WTC11 (cell line): ENCODE measurements around the gene XRCC5. TPM values are rescaled to one million over a fixed set of nuclear protein-coding genes. Genes with fewer than 3 reads are reported as not detected.

Source experiments
- ATAC-seq: fragments of 200-7000 bp; cut with Tn5 transposase; 2 replicates; pipeline ENCODE4 v1.10.0; 2021; ENCODE audit warnings: mild to moderate bottlenecking, moderate library complexity
- CTCF ChIA-PET: fragments of 300-600 bp; sonication (Branson Sonifier 250); formaldehyde crosslinking; loops from one replicate; lab custom pipeline; 2021; ENCODE audit warnings: antibody characterized with exemption; lab: Charles Lee
- POLR2A ChIA-PET: fragments of 350-600 bp; sonication (Branson Sonifier 250); formaldehyde crosslinking; loops from one replicate; lab custom pipeline; 2021; ENCODE audit warnings: antibody characterized with exemption; lab: Charles Lee
- DNase-seq: peaks from one replicate; pipeline ENCODE4 v3.0.0; 2021; ENCODE audit warnings: low spot score
- H3K27ac Mint-ChIP-seq: 2 replicates; pipeline ENCODE4 v1.8.0; 2021; ENCODE audit warnings: mixed read lengths
- H3K27me3 Mint-ChIP-seq: 2 replicates; pipeline ENCODE4 v1.8.0; 2021; ENCODE audit warnings: low read depth, mild to moderate bottlenecking, moderate library complexity, mixed read lengths
- H3K36me3 Mint-ChIP-seq: 2 replicates; pipeline ENCODE4 v1.8.0; 2021; ENCODE audit warnings: mixed read lengths
- H3K4me1 Mint-ChIP-seq: 2 replicates; pipeline ENCODE4 v1.8.0; 2022; ENCODE audit warnings: mixed read lengths
- H3K4me3 Mint-ChIP-seq: 2 replicates; pipeline ENCODE4 v1.8.0; 2021; ENCODE audit warnings: mild to moderate bottlenecking, moderate library complexity, mixed read lengths
- H3K9me3 Mint-ChIP-seq: 2 replicates; pipeline ENCODE4 v1.8.0; 2021; ENCODE audit warnings: mixed read lengths
- AR ChIP-seq: fragments of 250-450 bp; sonication (Bioruptor Pico); IDR thresholded peaks from 2 replicates; pipeline ENCODE4 v1.9.0; 2021; ENCODE audit warnings: mild to moderate bottlenecking
- CDX4 ChIP-seq: fragments of 250-450 bp; sonication (Bioruptor Pico); IDR thresholded peaks from 2 replicates; pipeline ENCODE4 v1.9.0; 2021; ENCODE audit warnings: moderate library complexity, mild to moderate bottlenecking, inconsistent platforms, borderline replicate concordance
- CREM ChIP-seq: sonication (generic); formaldehyde crosslinking; IDR thresholded peaks from 2 replicates; pipeline ENCODE4 v1.8.1; 2022; ENCODE audit warnings: mild to moderate bottlenecking, missing genetic modification reagents, moderate library complexity
- CTCF ChIP-seq: fragments of 200-600 bp; IDR thresholded peaks from 2 replicates; pipeline ENCODE4 v1.8.0; 2022; ENCODE audit warnings: antibody characterized with exemption
- ESRRA ChIP-seq: sonication (generic); formaldehyde crosslinking; IDR thresholded peaks from 2 replicates; pipeline ENCODE4 v1.8.1; 2022; ENCODE audit warnings: mild to moderate bottlenecking, missing genetic modification reagents, borderline replicate concordance
- IRF1 ChIP-seq: sonication (generic); formaldehyde crosslinking; IDR thresholded peaks from 2 replicates; pipeline ENCODE4 v1.8.0; 2023; ENCODE audit warnings: missing genetic modification reagents
- IRF2 ChIP-seq: sonication (generic); formaldehyde crosslinking; IDR thresholded peaks from 2 replicates; pipeline ENCODE4 v1.8.0; 2022; ENCODE audit warnings: low read depth, missing genetic modification reagents, borderline replicate concordance
- MLX ChIP-seq: sonication (generic); formaldehyde crosslinking; IDR thresholded peaks from 2 replicates; pipeline ENCODE4 v1.8.1; 2023; ENCODE audit warnings: mild to moderate bottlenecking, missing genetic modification reagents, moderate library complexity
- MXD4 ChIP-seq: fragments of 250-450 bp; sonication (Bioruptor Pico); IDR thresholded peaks from 2 replicates; pipeline ENCODE4 v1.8.0; 2021; ENCODE audit warnings: mild to moderate bottlenecking, moderate library complexity, borderline replicate concordance
- NFYB ChIP-seq: sonication (generic); formaldehyde crosslinking; conservative IDR thresholded peaks from 2 replicates; pipeline ENCODE4 v1.8.0; 2022; ENCODE audit warnings: low read depth, missing genetic modification reagents
- PRRX2 ChIP-seq: fragments of 250-450 bp; sonication (Bioruptor Pico); IDR thresholded peaks from 2 replicates; pipeline ENCODE4 v1.8.0; 2021; ENCODE audit warnings: mild to moderate bottlenecking
- SMAD4 ChIP-seq: sonication (generic); formaldehyde crosslinking; IDR thresholded peaks from 2 replicates; pipeline ENCODE4 v1.8.0; 2022; ENCODE audit warnings: mild to moderate bottlenecking, missing genetic modification reagents
- STAT6 ChIP-seq: sonication (generic); formaldehyde crosslinking; conservative IDR thresholded peaks from 2 replicates; pipeline ENCODE4 v1.8.1; 2023; ENCODE audit warnings: mild to moderate bottlenecking, low read depth, missing genetic modification reagents, moderate library complexity
- ZBTB43 ChIP-seq: sonication (generic); formaldehyde crosslinking; IDR thresholded peaks from 2 replicates; pipeline ENCODE4 v1.8.1; 2023; ENCODE audit warnings: mild to moderate bottlenecking, missing genetic modification reagents
- ZNF138 ChIP-seq: sonication (generic); formaldehyde crosslinking; conservative IDR thresholded peaks from 2 replicates; pipeline ENCODE4 v1.8.1; 2022; ENCODE audit warnings: mild to moderate bottlenecking, moderate library complexity, missing genetic modification reagents
- ZNF416 ChIP-seq: fragments of 250-450 bp; sonication (Bioruptor Pico); IDR thresholded peaks from 2 replicates; pipeline ENCODE4 v1.9.0; 2021; ENCODE audit warnings: mild to moderate bottlenecking, inconsistent platforms
- total RNA-seq: library from RNA; stranded (reverse); gene quantifications from 3 replicates; pipeline ENCODE4 v1.2.3, GENCODE V29; 2021

XRCC5 gene
- total RNA-seq, 1 experiment from 2014 or later: 522 TPM

- DNase-seq (no peak), ATAC-seq (no peak)
- H3K4me3 Mint-ChIP-seq: no peak overlapping the region
- CTCF ChIA-PET: no interaction called here
- H3K27ac Mint-ChIP-seq: no peak overlapping the region
- no peaks in the 10 kb centered on the region; the same call in 1 of the 2 replicates for H3K27me3 Mint-ChIP-seq
- peaks cover 27% of the 10 kb centered on the region for H3K9me3 Mint-ChIP-seq
- peaks cover 18% of the 10 kb centered on the region for H3K36me3 Mint-ChIP-seq
- no peak for TF ChIP-seq ZNF416 (CRISPR knock-in tag)
- TF ChIP-seq STAT6 (CRISPR knock-in tag): no peak
- TF ChIP-seq PRRX2 (CRISPR knock-in tag): no peak
- no peak for TF ChIP-seq MLX
- TF ChIP-seq IRF2 (CRISPR knock-in tag): no peak
- no peak for TF ChIP-seq IRF1 (CRISPR knock-in tag)
- no peak for TF ChIP-seq AR
- no peak for TF ChIP-seq ESRRA (CRISPR knock-in tag)
- TF ChIP-seq MXD4 (CRISPR knock-in tag): no peak
- no peak for TF ChIP-seq CDX4 (CRISPR knock-in tag)
- no peak for TF ChIP-seq ZBTB43 (CRISPR knock-in tag)
- no peaks in the 10 kb centered on the region for H3K4me1 Mint-ChIP-seq
- POLR2A ChIA-PET: no interaction called here
Observed at GRCh38 chr2:216233281-216233995, 124.3 kb downstream of the XRCC5 start.

GRCh38 chr2:216234106-216234505, 125.0 kb downstream of the XRCC5 start:
- no peak overlapping the region for H3K4me3 Mint-ChIP-seq
- no peak for DNase-seq
- TF ChIP-seq SMAD4 (CRISPR knock-in tag) (no peak), ZNF138 (no peak), CREM (CRISPR knock-in tag) (no peak), CTCF (no peak), ESRRA (CRISPR knock-in tag) (no peak), NFYB (CRISPR knock-in tag) (no peak)
- TF ChIP-seq, all 79 proteins: peak for 0
- H3K27ac Mint-ChIP-seq: no peak overlapping the region
- POLR2A ChIA-PET: no interaction called here
- peaks cover 26% of the 10 kb centered on the region for H3K9me3 Mint-ChIP-seq
- peaks cover 18% of the 10 kb centered on the region for H3K36me3 Mint-ChIP-seq
- no peak for ATAC-seq
- no peaks in the 10 kb centered on the region; the same call in 1 of the 2 replicates for H3K27me3 Mint-ChIP-seq
- CTCF ChIA-PET: no interaction called here
- no peaks in the 10 kb centered on the region for H3K4me1 Mint-ChIP-seq
